Measurements from ENCODE around the gene NEIL3.

Gene NEIL3, protein sequence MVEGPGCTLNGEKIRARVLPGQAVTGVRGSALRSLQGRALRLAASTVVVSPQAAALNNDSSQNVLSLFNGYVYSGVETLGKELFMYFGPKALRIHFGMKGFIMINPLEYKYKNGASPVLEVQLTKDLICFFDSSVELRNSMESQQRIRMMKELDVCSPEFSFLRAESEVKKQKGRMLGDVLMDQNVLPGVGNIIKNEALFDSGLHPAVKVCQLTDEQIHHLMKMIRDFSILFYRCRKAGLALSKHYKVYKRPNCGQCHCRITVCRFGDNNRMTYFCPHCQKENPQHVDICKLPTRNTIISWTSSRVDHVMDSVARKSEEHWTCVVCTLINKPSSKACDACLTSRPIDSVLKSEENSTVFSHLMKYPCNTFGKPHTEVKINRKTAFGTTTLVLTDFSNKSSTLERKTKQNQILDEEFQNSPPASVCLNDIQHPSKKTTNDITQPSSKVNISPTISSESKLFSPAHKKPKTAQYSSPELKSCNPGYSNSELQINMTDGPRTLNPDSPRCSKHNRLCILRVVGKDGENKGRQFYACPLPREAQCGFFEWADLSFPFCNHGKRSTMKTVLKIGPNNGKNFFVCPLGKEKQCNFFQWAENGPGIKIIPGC

DNA sequence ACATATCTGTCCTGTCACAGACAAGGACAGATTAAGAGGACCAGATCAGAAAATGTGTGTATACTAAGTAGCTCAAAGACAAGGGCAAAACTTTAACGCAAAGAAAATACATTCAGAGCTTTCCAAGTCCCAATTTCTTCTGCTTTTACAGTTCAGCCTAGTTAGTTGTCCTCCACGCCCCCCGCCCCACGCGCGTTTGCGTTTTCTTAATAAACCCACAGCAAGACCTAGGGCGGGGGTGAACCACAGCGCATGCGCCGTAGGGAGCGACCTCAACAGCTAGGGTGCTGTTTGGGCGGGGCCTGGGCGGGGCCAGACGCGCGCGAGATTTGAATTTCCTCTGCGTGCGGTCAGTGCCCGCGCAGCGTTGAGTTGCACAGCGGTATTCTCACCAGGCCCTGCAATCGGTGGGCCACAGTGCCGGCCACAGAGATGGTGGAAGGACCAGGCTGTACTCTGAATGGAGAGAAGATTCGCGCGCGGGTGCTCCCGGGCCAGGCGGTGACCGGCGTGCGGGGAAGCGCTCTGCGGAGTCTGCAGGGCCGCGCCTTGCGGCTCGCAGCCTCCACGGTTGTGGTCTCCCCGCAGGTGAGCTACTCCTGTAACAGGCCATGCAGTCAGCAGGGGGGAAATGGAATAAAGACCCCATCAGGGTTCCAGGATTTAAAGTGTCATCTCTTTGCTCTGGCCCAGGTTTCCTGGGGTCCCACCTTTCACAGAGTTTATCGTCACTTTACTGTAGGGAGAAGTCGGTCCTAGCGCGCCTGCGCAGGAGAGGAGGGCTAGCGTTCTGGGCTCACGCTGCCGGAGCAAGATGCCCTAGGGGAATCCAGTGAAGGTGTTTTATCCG is at the start of gene NEIL3:
Gene NEIL3 (plus strand): TSS at position 353 of the 850 bp plus-strand sequence. CDS start 80 bp downstream, at position 433.
- Histone ChIP-seq H3K36me3 (ENCODE audit: insufficient read depth, low read length) (no peaks in the 10 kb centered on the region), H3K9me3 (ENCODE audit: low read depth, low read length) (no peaks in the 10 kb centered on the region), H3K4me3 (peak within 1 kb of the TSS; percentile 97), H3K9ac (ENCODE audit: insufficient read length) (peak within 1 kb of the TSS; percentile 85), H3K27ac (no peak within 1 kb of the TSS)
- peak; percentile 58 for DNase-seq (ENCODE audit: low read depth, low spot score)
- TF ChIP-seq FOXP2 (optimal IDR thresholded peaks at IDR 0.05; ENCODE audit: control extremely low read depth, extremely low read length, insufficient read depth) (peak; percentile 24), EZH2 (IDR thresholded peaks at IDR 0.05) (no peak), POLR2AphosphoS5 (IDR thresholded peaks at IDR 0.05; ENCODE audit: borderline replicate concordance, low read depth, low read length) (peak; percentile 92)

DNA sequence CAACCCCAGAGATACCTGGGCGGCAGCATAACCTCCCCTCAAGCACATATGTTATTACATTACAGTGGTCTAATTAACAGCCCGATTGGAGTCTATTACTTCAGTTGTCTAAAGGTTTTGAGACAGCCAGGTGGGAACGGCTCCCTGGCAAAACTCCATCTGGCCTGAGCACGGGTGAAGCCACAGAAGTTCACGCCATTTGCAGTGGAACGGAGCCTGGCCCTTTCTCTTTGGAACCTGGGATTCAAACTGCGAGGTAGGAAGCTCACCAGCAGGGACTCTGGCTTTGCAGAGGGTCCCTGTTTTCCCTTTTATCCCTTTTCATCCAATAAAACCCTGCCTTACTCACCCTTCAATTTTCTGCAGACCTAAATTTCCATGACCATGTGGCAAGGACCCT is 45.9 kb upstream of the NEIL3 start:
- H3K9ac ChIP-seq (ENCODE audit: insufficient read length), result no peak overlapping the region

DNA sequence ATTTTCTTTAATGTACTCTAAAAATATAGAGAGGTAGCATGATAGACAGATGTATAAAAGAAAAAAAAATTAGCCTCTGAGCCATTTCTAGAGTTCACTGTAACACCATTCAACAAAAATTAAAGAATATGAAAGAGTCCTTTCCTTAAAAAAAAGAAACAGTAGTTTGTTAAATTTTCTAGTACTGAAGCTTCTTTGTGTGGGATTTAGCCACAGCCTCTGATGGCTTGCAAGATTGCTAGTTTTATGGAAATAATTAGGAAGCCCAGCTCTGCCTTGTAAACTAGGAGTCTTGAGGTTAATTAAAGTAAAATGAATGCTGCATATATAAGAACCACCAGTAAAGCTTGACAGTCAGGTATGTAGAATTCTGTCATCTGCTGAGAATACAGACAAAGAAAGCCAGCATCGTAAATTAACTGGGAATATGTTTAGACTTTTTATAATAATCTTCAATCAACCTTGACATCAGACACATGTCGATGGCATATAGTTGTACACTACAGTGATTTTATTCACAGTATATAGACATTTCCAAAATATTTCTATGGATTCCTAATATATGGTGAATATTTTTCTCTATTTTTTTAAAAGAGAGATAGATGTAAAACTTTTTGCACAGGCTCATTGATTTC is 44.8 kb upstream of the NEIL3 start:
- Histone ChIP-seq H3K9me3 (ENCODE audit: low read depth, low read length) (no peaks in the 10 kb centered on the region), H3K36me3 (ENCODE audit: insufficient read depth, low read length) (no peaks in the 10 kb centered on the region), H3K4me3 (no peak overlapping the region), H3K9ac (ENCODE audit: insufficient read length) (no peak overlapping the region), H3K27ac (no peak overlapping the region)
- TF ChIP-seq FOXP2 (optimal IDR thresholded peaks at IDR 0.05; ENCODE audit: control extremely low read depth, extremely low read length, insufficient read depth) (no peak), EZH2 (IDR thresholded peaks at IDR 0.05) (no peak), POLR2AphosphoS5 (IDR thresholded peaks at IDR 0.05; ENCODE audit: borderline replicate concordance, low read depth, low read length) (no peak)
- no peak for DNase-seq (ENCODE audit: low read depth, low spot score)

More for the DNA sequence above, 45.9 kb upstream of the NEIL3 start:
- H3K9me3 ChIP-seq (ENCODE audit: low read depth, low read length), result no peaks in the 10 kb centered on the region; the same call in 1 of the 2 replicates
- no peak for DNase-seq (ENCODE audit: low read depth, low spot score)
- no peak overlapping the region for H3K4me3 ChIP-seq
- no peak for TF ChIP-seq FOXP2 (optimal IDR thresholded peaks at IDR 0.05; ENCODE audit: control extremely low read depth, extremely low read length, insufficient read depth)
- TF ChIP-seq EZH2 (IDR thresholded peaks at IDR 0.05), result no peak
- no peaks in the 10 kb centered on the region for H3K36me3 ChIP-seq (ENCODE audit: insufficient read depth, low read length)
- H3K27ac ChIP-seq, result no peak overlapping the region

DNA sequence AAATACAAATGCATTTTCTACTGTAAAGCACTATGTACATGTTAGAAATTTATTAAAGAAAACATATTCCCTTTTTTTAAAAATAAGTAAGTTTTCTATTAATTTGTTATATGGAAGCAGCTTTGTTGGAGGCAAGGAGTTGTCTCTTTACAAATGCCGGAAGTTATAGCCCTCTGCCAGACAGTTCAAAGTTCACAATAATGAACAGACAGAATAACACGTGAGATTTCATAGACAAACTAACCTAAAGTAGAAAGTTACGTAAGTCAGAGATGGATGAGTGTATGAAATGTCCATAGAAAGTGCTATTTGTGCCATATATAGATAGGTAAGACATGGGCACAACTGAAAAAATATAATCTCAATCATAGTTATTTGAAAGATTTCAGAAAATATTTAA is 43.9 kb upstream of the NEIL3 start:
- Histone ChIP-seq H3K36me3 (ENCODE audit: insufficient read depth, low read length) (no peaks in the 10 kb centered on the region), H3K9me3 (ENCODE audit: low read depth, low read length) (no peaks in the 10 kb centered on the region), H3K4me3 (no peak overlapping the region), H3K9ac (ENCODE audit: insufficient read length) (no peak overlapping the region), H3K27ac (no peak overlapping the region)
- TF ChIP-seq EZH2 (IDR thresholded peaks at IDR 0.05), result no peak
- DNase-seq (ENCODE audit: low read depth, low spot score), result no peak

DNA sequence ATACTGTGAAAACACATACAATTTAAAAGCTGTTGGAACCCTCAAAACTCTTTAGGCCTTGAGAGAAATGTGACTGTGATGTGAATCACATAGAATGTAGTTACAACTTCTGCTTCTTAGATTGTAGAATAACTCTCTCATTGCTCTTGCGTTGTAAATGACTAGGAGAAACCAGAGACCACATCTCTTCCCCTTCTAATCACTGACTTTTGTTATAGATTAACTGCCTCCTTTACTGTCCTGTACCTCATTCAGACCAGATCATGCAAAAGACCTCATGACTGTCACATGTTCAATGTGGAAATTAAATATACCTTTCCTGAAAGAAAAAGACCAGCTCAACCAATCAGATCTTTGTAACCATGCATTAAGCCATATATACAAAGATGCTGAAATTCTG is 43.2 kb upstream of the NEIL3 start:
- no peak overlapping the region for H3K27ac ChIP-seq
- H3K9ac ChIP-seq (ENCODE audit: insufficient read length), result no peak overlapping the region
- no peak for DNase-seq (ENCODE audit: low read depth, low spot score)
- no peaks in the 10 kb centered on the region for H3K36me3 ChIP-seq (ENCODE audit: insufficient read depth, low read length)
- no peak for TF ChIP-seq POLR2AphosphoS5 (IDR thresholded peaks at IDR 0.05; ENCODE audit: borderline replicate concordance, low read depth, low read length)
- TF ChIP-seq FOXP2 (optimal IDR thresholded peaks at IDR 0.05; ENCODE audit: control extremely low read depth, extremely low read length, insufficient read depth), result no peak
- TF ChIP-seq EZH2 (IDR thresholded peaks at IDR 0.05), result no peak
- no peak overlapping the region for H3K4me3 ChIP-seq
- H3K9me3 ChIP-seq (ENCODE audit: low read depth, low read length), result no peaks in the 10 kb centered on the region

DNA sequence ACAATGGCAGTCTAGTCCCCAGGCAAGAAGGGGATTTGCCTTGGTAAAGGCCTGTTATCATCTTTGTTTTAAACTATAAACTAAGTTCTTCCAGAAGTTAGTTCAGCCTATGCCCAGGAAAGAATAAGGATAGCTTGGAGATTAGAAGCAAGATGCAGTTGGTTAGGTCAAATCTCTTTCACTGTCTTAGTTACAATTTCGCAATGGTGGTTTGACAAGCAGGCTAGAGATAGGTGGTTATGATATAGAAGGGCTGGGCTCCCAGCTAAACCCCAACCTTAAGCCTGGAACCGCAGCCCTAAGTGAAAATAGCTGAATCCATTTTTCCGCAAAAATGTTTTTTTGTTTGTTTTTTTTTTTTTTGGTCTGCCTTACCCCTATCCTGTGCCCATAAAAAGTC is 41.8 kb upstream of the NEIL3 start:
- H3K9ac ChIP-seq (ENCODE audit: insufficient read length), result no peak overlapping the region
- no peak for DNase-seq (ENCODE audit: low read depth, low spot score)
- no peaks in the 10 kb centered on the region for H3K9me3 ChIP-seq (ENCODE audit: low read depth, low read length)
- H3K36me3 ChIP-seq (ENCODE audit: insufficient read depth, low read length), result no peaks in the 10 kb centered on the region
- TF ChIP-seq EZH2 (IDR thresholded peaks at IDR 0.05) (no peak), POLR2AphosphoS5 (IDR thresholded peaks at IDR 0.05; ENCODE audit: borderline replicate concordance, low read depth, low read length) (no peak), FOXP2 (optimal IDR thresholded peaks at IDR 0.05; ENCODE audit: control extremely low read depth, extremely low read length, insufficient read depth) (no peak)
- no peak overlapping the region for H3K27ac ChIP-seq
- no peak overlapping the region for H3K4me3 ChIP-seq

- H3K4me3 ChIP-seq, result peak overlapping the region; percentile 24; the same call in 1 of the 2 replicates
- H3K36me3 ChIP-seq (ENCODE audit: insufficient read depth, low read length), result no peaks in the 10 kb centered on the region
- no peaks in the 10 kb centered on the region for H3K9me3 ChIP-seq (ENCODE audit: low read depth, low read length)
- no peak overlapping the region for H3K9ac ChIP-seq (ENCODE audit: insufficient read length)
- DNase-seq (ENCODE audit: low read depth, low spot score), result peak; percentile 48
- TF ChIP-seq FOXP2 (optimal IDR thresholded peaks at IDR 0.05; ENCODE audit: control extremely low read depth, extremely low read length, insufficient read depth) (no peak), POLR2AphosphoS5 (IDR thresholded peaks at IDR 0.05; ENCODE audit: borderline replicate concordance, low read depth, low read length) (no peak), EZH2 (IDR thresholded peaks at IDR 0.05) (no peak)
- H3K27ac ChIP-seq, result peak overlapping the region; percentile 66
Observed at GRCh38 chr4:177271091-177271490, 38.6 kb upstream of the NEIL3 start.

Data from SK-N-MC (cell line).